ENCODE results near the gene DGKQ. TPM values are rescaled to one million over a fixed set of nuclear protein-coding genes. Genes with fewer than 3 reads are reported as not detected.

The DGKQ gene
- total RNA-seq, 1 donor from 2014 or later, result 17.9 TPM

DNA sequence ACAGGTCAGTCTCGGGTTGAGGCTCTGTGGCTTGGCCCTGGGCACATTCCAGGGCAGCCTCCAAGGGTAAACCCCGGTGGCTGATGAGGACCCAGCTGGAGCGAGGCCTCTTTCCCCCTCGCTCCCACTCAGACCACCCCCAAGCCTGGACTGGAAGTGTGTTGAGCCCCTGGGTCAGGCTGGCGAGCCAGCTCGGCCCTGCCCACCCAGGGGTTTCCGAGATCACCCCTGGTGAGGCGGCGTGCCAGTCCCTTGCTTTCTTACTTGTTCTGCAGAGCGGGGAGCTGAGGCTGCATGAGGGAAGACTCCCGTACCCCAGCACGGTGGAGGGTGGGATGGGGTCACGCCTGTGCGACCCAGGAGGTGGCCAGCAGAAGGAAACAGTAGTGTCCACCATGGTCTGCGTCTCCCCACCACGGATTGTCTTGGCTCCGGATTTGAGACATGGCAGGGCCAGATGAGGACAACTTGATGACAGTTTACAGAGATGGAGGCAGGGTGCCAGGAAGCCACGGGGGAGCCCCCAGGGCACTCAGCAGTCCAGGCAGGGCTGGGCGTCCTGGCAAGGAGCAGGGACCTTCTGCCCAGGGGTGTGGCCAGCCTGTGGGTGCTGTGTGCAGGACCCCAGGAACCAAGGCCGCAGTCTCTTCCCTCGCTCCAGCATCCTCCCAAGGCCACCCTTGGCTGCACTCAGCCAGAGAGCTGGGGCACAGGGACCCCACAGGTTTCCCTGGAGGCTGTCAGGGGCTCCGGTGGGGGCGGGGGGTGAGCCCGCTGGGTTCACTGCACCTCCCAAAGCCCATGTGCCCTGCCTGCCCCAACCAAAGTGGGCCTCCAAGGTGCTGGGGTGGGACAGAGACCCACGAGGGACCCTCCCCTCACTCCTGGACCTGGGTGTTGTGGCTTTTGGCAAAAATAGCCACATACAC, 31.5 kb upstream of the DGKQ start:
- H3K27me3 ChIP-seq (ENCODE audit: control insufficient read depth, insufficient read depth, low read length), result peaks cover 46% of the 10 kb centered on the region
- H3K4me3 ChIP-seq (ENCODE audit: low read depth, low read length), result no peak overlapping the region
- H3K36me3 ChIP-seq (ENCODE audit: control insufficient read depth, insufficient read depth, low read length), result no peaks in the 10 kb centered on the region
- FAIRE-seq (no peak), DNase-seq (ENCODE audit: low read depth) (no peak)
- TF ChIP-seq, protein P1, sequence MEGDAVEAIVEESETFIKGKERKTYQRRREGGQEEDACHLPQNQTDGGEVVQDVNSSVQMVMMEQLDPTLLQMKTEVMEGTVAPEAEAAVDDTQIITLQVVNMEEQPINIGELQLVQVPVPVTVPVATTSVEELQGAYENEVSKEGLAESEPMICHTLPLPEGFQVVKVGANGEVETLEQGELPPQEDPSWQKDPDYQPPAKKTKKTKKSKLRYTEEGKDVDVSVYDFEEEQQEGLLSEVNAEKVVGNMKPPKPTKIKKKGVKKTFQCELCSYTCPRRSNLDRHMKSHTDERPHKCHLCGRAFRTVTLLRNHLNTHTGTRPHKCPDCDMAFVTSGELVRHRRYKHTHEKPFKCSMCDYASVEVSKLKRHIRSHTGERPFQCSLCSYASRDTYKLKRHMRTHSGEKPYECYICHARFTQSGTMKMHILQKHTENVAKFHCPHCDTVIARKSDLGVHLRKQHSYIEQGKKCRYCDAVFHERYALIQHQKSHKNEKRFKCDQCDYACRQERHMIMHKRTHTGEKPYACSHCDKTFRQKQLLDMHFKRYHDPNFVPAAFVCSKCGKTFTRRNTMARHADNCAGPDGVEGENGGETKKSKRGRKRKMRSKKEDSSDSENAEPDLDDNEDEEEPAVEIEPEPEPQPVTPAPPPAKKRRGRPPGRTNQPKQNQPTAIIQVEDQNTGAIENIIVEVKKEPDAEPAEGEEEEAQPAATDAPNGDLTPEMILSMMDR (IDR thresholded peaks at IDR 0.05; ENCODE audit: insufficient read depth, low read length, severe bottlenecking), result no peak

DNA sequence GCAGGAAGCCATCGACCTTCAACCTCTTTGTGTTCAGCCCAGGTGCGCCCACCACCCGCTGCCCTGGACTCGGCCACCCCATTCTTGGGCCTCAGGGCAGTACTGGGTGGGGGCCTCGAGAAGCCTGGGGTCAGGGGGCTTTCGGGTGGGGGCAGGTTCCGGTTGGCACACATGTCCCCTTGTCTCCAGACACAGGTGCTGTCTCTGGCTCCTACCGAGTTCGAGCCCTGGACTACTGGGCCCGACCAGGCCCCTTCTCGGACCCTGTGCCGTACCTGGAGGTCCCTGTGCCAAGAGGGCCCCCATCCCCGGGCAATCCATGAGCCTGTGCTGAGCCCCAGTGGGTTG, 30.7 kb upstream of the DGKQ start:
- Histone ChIP-seq H3K27me3 (ENCODE audit: control insufficient read depth, insufficient read depth, low read length) (peaks cover 48% of the 10 kb centered on the region), H3K36me3 (ENCODE audit: control insufficient read depth, insufficient read depth, low read length) (no peaks in the 10 kb centered on the region), H3K4me3 (ENCODE audit: low read depth, low read length) (no peak overlapping the region)
- DNase-seq (ENCODE audit: low read depth) (no peak), FAIRE-seq (no peak)
- TF ChIP-seq, protein P1 (IDR thresholded peaks at IDR 0.05; ENCODE audit: insufficient read depth, low read length, severe bottlenecking), result no peak

DNA sequence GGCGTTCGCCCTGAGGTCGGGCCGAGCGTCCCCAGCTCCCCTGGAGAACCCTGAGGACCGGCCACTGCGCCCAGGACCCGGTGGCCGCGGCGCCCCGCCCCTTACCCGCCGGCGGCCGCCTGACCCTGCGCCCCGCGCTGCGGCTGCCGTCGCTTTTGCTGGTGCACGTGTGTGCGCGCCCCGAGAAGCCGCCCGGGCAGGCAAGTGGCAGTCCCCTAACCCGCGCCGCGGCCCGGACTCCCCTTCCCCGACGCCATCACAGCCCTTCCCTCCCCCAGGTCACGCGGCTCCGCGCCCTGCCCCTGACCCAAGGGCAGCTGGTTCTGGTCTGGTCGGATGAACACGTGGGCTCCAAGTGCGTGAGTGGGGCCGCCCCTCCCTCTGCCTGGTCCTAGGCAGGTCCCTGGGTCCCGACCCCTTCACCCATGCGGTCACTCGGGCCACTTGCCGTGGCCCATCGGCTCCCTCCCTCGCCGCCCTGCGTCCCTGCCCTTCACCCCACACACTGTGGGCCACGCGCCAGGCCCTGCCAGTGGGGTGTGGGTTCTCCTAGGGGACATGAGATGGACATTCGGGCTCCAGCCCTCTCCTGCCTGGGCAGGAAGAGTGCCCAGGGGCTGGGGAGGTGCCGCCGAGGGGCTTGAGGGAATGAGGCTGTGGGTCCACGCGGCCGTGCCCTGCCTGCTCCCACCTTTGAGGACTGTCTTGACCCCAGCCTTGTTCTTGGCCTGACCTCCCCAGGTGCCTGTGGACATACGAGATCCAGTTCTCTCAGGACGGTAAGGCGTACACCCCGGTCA, 30.1 kb upstream of the DGKQ start:
- Histone ChIP-seq H3K36me3 (ENCODE audit: control insufficient read depth, insufficient read depth, low read length) (no peaks in the 10 kb centered on the region), H3K4me3 (ENCODE audit: low read depth, low read length) (no peak overlapping the region), H3K27me3 (ENCODE audit: control insufficient read depth, insufficient read depth, low read length) (peaks cover 45% of the 10 kb centered on the region)
- FAIRE-seq, result no peak
- no peak for DNase-seq (ENCODE audit: low read depth)
- TF ChIP-seq, protein P1 (IDR thresholded peaks at IDR 0.05; ENCODE audit: insufficient read depth, low read length, severe bottlenecking), result no peak

DNA sequence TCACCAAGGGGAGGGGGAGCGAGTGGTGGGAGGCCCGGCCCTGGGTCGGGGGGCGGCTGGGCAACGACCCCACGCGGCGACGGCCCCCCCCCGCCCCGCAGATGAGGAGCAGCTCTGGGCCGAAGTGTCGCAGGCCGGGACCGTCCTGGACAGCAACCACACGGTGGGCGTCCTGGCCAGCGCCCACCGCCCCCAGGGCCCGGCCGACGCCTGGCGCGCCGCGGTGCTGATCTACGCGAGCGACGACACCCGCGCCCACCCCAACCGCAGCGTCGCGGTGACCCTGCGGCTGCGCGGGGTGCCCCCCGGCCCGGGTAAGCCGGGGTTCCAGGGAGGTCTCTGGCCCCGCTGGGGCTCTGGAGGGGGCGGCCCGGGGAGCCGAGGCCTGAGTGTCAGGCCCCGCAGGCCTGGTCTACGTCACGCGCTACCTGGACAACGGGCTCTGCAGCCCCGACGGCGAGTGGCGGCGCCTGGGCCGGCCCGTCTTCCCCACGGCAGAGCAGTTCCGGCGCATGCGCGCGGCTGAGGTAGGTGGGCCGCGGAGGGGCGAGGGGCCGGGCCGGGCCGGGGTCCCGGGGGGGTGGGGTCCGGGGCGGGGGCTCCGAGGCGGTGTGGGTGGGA, 29.4 kb upstream of the DGKQ start:
- Histone ChIP-seq H3K36me3 (ENCODE audit: control insufficient read depth, insufficient read depth, low read length) (no peaks in the 10 kb centered on the region), H3K27me3 (ENCODE audit: control insufficient read depth, insufficient read depth, low read length) (peaks cover 50% of the 10 kb centered on the region), H3K4me3 (ENCODE audit: low read depth, low read length) (no peak overlapping the region)
- FAIRE-seq (no peak), DNase-seq (ENCODE audit: low read depth) (no peak)
- TF ChIP-seq, protein P1 (IDR thresholded peaks at IDR 0.05; ENCODE audit: insufficient read depth, low read length, severe bottlenecking), result no peak

DNA sequence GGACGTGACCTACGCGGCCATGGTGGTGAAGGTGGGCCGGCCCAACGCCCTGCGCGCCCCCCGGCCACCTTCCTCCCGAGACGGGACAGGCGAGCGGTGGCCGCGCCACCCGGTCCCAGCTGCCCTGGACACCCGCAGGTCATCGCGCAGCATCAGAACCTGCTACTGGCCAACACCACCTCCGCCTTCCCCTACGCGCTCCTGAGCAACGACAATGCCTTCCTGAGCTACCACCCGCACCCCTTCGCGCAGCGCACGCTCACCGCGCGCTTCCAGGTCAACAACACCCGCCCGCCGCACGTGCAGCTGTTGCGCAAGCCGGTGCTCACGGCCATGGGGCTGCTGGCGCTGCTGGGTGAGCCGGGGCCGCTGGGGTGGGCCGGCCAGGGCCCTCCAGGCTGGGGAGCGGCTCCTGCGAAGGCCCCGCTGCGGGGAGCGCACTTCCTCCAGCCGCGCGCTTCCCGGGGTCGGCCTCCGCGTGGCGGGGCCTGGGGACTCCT, 28.8 kb upstream of the DGKQ start:
- H3K36me3 ChIP-seq (ENCODE audit: control insufficient read depth, insufficient read depth, low read length), result no peaks in the 10 kb centered on the region
- H3K4me3 ChIP-seq (ENCODE audit: low read depth, low read length), result no peak overlapping the region
- FAIRE-seq (no peak), DNase-seq (ENCODE audit: low read depth) (no peak)
- H3K27me3 ChIP-seq (ENCODE audit: control insufficient read depth, insufficient read depth, low read length), result peaks cover 55% of the 10 kb centered on the region
- TF ChIP-seq, protein P1 (IDR thresholded peaks at IDR 0.05; ENCODE audit: insufficient read depth, low read length, severe bottlenecking), result no peak

All from bronchial epithelial cell (primary cell).